ENCODE measurements around the gene SLC26A1. TPM values are rescaled to one million over a fixed set of nuclear protein-coding genes. Genes with fewer than 3 reads are reported as not detected.

SLC26A1 gene
- total RNA-seq, 1 experiment from 2014 or later, result 0.85 TPM

GRCh38 chr4:1041147-1041935, 48.1 kb upstream of the SLC26A1 start:
- H3K4me3 Mint-ChIP-seq, result no peak overlapping the region
- CTCF ChIA-PET, result no interaction called here
- H3K9me3 Mint-ChIP-seq, result no peaks in the 10 kb centered on the region

GRCh38 chr4:1040344-1041146, 47.3 kb upstream of the SLC26A1 start:
- H3K27ac Mint-ChIP-seq, result peak overlapping the region; percentile 80; the same call in 1 of the 2 replicates

More at GRCh38 chr4:1041147-1041935, 48.1 kb upstream of the SLC26A1 start:
- Mint-ChIP-seq H3K36me3 (no peaks in the 10 kb centered on the region), H3K27me3 (ENCODE audit: low read depth) (no peaks in the 10 kb centered on the region; the same call in 1 of the 2 replicates), H3K27ac (no peak overlapping the region; the same call in 1 of the 2 replicates), H3K4me1 (0 out of 2 replicates have a peak, but pooled peaks cover 3% of the 10 kb centered on the region)
- DNase-seq (ENCODE audit: low spot score), result no peak
- POLR2A ChIA-PET, result no interaction called here
- ATAC-seq, result no peak
- TF ChIP-seq ZNF121 (CRISPR knock-in tag; IDR thresholded peaks at IDR 0.05) (no peak), NFE2L1 (CRISPR knock-in tag; IDR thresholded peaks at IDR 0.05) (no peak), ATF2 (CRISPR knock-in tag; IDR thresholded peaks at IDR 0.05; ENCODE audit: borderline replicate concordance, low read depth) (no peak)

More at GRCh38 chr4:1040344-1041146, 47.3 kb upstream of the SLC26A1 start:
- Mint-ChIP-seq H3K4me3 (no peak overlapping the region), H3K9me3 (no peaks in the 10 kb centered on the region), H3K27me3 (ENCODE audit: low read depth) (no peaks in the 10 kb centered on the region; the same call in 1 of the 2 replicates), H3K36me3 (no peaks in the 10 kb centered on the region), H3K4me1 (0 out of 2 replicates have a peak, but pooled peaks cover 3% of the 10 kb centered on the region)
- ATAC-seq (no peak), DNase-seq (ENCODE audit: low spot score) (no peak)
- no peak for TF ChIP-seq CTCF (IDR thresholded peaks at IDR 0.05)
- no peak for TF ChIP-seq KAT7 (CRISPR knock-in tag; IDR thresholded peaks at IDR 0.05; ENCODE audit: borderline replicate concordance)
- TF ChIP-seq CREM (CRISPR knock-in tag; IDR thresholded peaks at IDR 0.05), result no peak
- no peak for TF ChIP-seq EMX1 (CRISPR knock-in tag; IDR thresholded peaks at IDR 0.05)
- TF ChIP-seq CBFB (CRISPR knock-in tag; IDR thresholded peaks at IDR 0.05; ENCODE audit: low read depth), result no peak
- TF ChIP-seq ZNF138 (CRISPR knock-in tag; conservative IDR thresholded peaks at IDR 0.05), result no peak
- no peak for TF ChIP-seq CDX4 (CRISPR knock-in tag; IDR thresholded peaks at IDR 0.05; ENCODE audit: borderline replicate concordance)
- no peak for TF ChIP-seq ARID4B (CRISPR knock-in tag; IDR thresholded peaks at IDR 0.05; ENCODE audit: borderline replicate concordance)
- POLR2A ChIA-PET, result no interaction called here
- CTCF ChIA-PET, result no interaction called here
